A673 (cell line): ENCODE data around the gene HERC2. TPM values are rescaled to one million over a fixed set of nuclear protein-coding genes. Genes with fewer than 3 reads are reported as not detected.

Experiments
- BruUV-seq: library from RNA; stranded (reverse); fragments of 400-500 nt; replicated peaks from 2 replicates; lab custom pipeline; 2021; lab: Mats Ljungman, UMichigan
- CTCF ChIA-PET: fragments of 300-600 bp; sonication (Branson Sonifier 250); formaldehyde crosslinking; loops from one replicate; lab custom pipeline; 2022; ENCODE audit warnings: antibody characterized with exemption; lab: Charles Lee
- POLR2A ChIA-PET: fragments of 300-600 bp; sonication (Branson Sonifier 250); formaldehyde crosslinking; loops from one replicate; lab custom pipeline; 2022; ENCODE audit warnings: antibody characterized with exemption; ENCODE audit not compliant: low non-redundant PET; lab: Charles Lee
- DNase-seq: peaks from one replicate; pipeline ENCODE4 v3.0.0-alpha.2; 2015; ENCODE audit warnings: low spot score
- H3K27ac ChIP-seq: fragments of 200-600 bp; sonication (generic); 2 replicates; pipeline ENCODE4 v1.5.1; 2016; ENCODE audit warnings: mixed run types, low read depth, mild to moderate bottlenecking, mixed read lengths, antibody characterized with exemption, low read length; ENCODE audit not compliant: poor library complexity, severe bottlenecking
- H3K27me3 ChIP-seq: fragments of 200-600 bp; sonication (generic); replicated peaks from 2 replicates; pipeline ENCODE4 v1.6.1; 2017; ENCODE audit warnings: mixed run types, low read depth, mild to moderate bottlenecking, mixed read lengths, antibody characterized with exemption, low read length; ENCODE audit not compliant: insufficient read depth, poor library complexity
- H3K36me3 ChIP-seq: fragments of 200-600 bp; sonication (generic); 2 replicates; pipeline ENCODE4 v1.6.1; 2016; ENCODE audit warnings: mixed run types, mild to moderate bottlenecking, mixed read lengths, antibody characterized with exemption, low read length; ENCODE audit not compliant: insufficient read depth, poor library complexity, severe bottlenecking
- H3K4me1 ChIP-seq: fragments of 200-600 bp; sonication (generic); 2 replicates; pipeline ENCODE4 v1.6.1; 2017; ENCODE audit warnings: mixed run types, mild to moderate bottlenecking, mixed read lengths, antibody characterized with exemption, low read length; ENCODE audit not compliant: insufficient read depth, poor library complexity, severe bottlenecking
- H3K4me3 ChIP-seq: fragments of 200-600 bp; sonication (generic); 2 replicates; pipeline ENCODE4 v1.5.1; 2016; ENCODE audit warnings: low read depth, mixed run types, mild to moderate bottlenecking, mixed read lengths, low read length; ENCODE audit not compliant: poor library complexity, severe bottlenecking
- H3K9me3 ChIP-seq: fragments of 200-600 bp; sonication (generic); 2 replicates; pipeline ENCODE4 v1.6.1; 2016; ENCODE audit warnings: mixed run types, low read depth, mild to moderate bottlenecking, mixed read lengths, antibody characterized with exemption, low read length; ENCODE audit not compliant: poor library complexity, severe bottlenecking
- EZH2 ChIP-seq: fragments of 200-600 bp; sonication (generic); IDR thresholded peaks from 2 replicates; pipeline ENCODE4 v1.6.1; 2017; ENCODE audit warnings: borderline replicate concordance, low read depth, mild to moderate bottlenecking, mixed read lengths, antibody characterized with exemption, low read length; ENCODE audit not compliant: poor library complexity, severe bottlenecking
- intact Hi-C: fragments of 100-400 bp; cut with micrococcal nuclease; formaldehyde crosslinking; loops from one replicate; pipeline ENCODE4 v1.10.0; 2022; ENCODE audit not compliant: unreplicated experiment
- total RNA-seq: library from RNA; stranded (reverse); gene quantifications from 2 replicates; pipeline ENCODE4 v1.2.3, GENCODE V29; 2021
- TF ChIP-seq, protein P1 (sequence below): fragments of 300-800, 200-600 bp; sonication (generic); conservative IDR thresholded peaks from 2 replicates; pipeline ENCODE4 v1.5.1; 2017; ENCODE audit warnings: low read depth, mild to moderate bottlenecking, antibody characterized with exemption, low read length, moderate library complexity, mixed read lengths

The HERC2 gene
- total RNA-seq, 1 experiment from 2014 or later: 86.1 TPM

DNA sequence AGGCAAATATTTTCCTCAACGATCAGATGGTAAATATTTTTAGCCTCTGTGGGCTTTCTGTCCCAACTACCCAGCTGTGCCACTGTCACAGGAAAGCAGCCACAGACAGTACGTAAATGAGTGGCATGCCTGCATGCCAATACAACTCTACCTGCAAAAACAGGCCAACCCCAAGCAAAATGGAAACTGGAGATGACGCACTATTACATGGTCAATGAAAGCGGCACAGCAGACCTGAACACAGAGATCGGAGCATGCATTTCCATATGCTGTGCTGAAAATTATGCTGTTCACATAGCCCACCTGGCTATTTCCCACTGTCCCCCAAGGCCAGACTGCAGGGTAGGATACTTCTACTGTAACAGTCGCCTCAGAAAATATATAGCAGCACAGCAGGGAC lies 57.8 kb downstream of the HERC2 start:
- Histone ChIP-seq H3K27ac (no peak overlapping the region), H3K4me3 (no peak overlapping the region), H3K9me3 (no peaks in the 10 kb centered on the region), H3K36me3 (peaks cover 50% of the 10 kb centered on the region), H3K27me3 (no peaks in the 10 kb centered on the region), H3K4me1 (no peaks in the 10 kb centered on the region)
- no peak for DNase-seq
- BruUV-seq: no TSS peak
- intact Hi-C loops: no loop called here
- CTCF ChIA-PET: no interaction called here
- no peak for TF ChIP-seq EZH2
- TF ChIP-seq, protein P1, sequence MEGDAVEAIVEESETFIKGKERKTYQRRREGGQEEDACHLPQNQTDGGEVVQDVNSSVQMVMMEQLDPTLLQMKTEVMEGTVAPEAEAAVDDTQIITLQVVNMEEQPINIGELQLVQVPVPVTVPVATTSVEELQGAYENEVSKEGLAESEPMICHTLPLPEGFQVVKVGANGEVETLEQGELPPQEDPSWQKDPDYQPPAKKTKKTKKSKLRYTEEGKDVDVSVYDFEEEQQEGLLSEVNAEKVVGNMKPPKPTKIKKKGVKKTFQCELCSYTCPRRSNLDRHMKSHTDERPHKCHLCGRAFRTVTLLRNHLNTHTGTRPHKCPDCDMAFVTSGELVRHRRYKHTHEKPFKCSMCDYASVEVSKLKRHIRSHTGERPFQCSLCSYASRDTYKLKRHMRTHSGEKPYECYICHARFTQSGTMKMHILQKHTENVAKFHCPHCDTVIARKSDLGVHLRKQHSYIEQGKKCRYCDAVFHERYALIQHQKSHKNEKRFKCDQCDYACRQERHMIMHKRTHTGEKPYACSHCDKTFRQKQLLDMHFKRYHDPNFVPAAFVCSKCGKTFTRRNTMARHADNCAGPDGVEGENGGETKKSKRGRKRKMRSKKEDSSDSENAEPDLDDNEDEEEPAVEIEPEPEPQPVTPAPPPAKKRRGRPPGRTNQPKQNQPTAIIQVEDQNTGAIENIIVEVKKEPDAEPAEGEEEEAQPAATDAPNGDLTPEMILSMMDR: no peak
- POLR2A ChIA-PET: no interaction called here

GRCh38 chr15:28262438-28262837 lies 59.5 kb downstream of the HERC2 start:
- TF ChIP-seq EZH2: no peak
- TF ChIP-seq, protein P1: no peak
- Histone ChIP-seq H3K27me3 (no peaks in the 10 kb centered on the region), H3K9me3 (no peaks in the 10 kb centered on the region), H3K4me3 (no peak overlapping the region), H3K36me3 (peaks cover 33% of the 10 kb centered on the region), H3K4me1 (no peaks in the 10 kb centered on the region), H3K27ac (no peak overlapping the region)
- CTCF ChIA-PET: no interaction called here
- POLR2A ChIA-PET: no interaction called here
- BruUV-seq: no TSS peak
- intact Hi-C loops: no loop called here
- no peak for DNase-seq

GRCh38 chr15:28260722-28261121 lies 61.3 kb downstream of the HERC2 start:
- BruUV-seq: no TSS peak
- POLR2A ChIA-PET: no interaction called here

More at GRCh38 chr15:28260722-28261121, 61.3 kb downstream of the HERC2 start:
- no peak overlapping the region for H3K27ac ChIP-seq
- intact Hi-C loops: no loop called here
- peaks cover 22% of the 10 kb centered on the region for H3K36me3 ChIP-seq
- H3K4me1 ChIP-seq: no peaks in the 10 kb centered on the region
- H3K27me3 ChIP-seq: no peaks in the 10 kb centered on the region
- H3K4me3 ChIP-seq: no peak overlapping the region
- no peak for TF ChIP-seq EZH2
- TF ChIP-seq, protein P1: no peak
- H3K9me3 ChIP-seq: no peaks in the 10 kb centered on the region
- no peak for DNase-seq
- CTCF ChIA-PET: no interaction called here
